H1 (cell line): ENCODE measurements around the gene SLC5A2. TPM values are rescaled to one million over a fixed set of nuclear protein-coding genes. Genes with fewer than 3 reads are reported as not detected.
A peak's percentile ranks its signal among the peaks of the same experiment; 100 is the strongest.

Experiments used
- CTCF ChIA-PET: fragments of 300-600 bp; sonication (Branson Sonifier 250); formaldehyde crosslinking; loops from one replicate; lab custom pipeline; 2021; ENCODE audit not compliant: partially characterized antibody; lab: Charles Lee
- POLR2A ChIA-PET: fragments of 300-600 bp; sonication (Branson Sonifier 250); formaldehyde crosslinking; loops from one replicate; lab custom pipeline; 2021; ENCODE audit warnings: inconsistent platforms; ENCODE audit not compliant: partially characterized antibody; lab: Charles Lee
- DNase-seq, 2 experiments: peaks; one replicate each; pipeline versions ENCODE4 v3.0.0 to v3.0.0-alpha.2; 2010 to 2022; ENCODE audit warnings: low spot score in 2 of 2, low read depth in 1 of 2, mixed read lengths in 1 of 2
- FAIRE-seq: peaks from 2 replicates; lab custom pipeline; 2011; peaks lifted over from hg19 to GRCh38; lab: Jason Lieb, UNC
- H2AFZ ChIP-seq: 2 replicates; pipeline ENCODE4 v1.8.1; 2012; ENCODE audit warnings: low read length, inconsistent platforms
- H2AK5ac ChIP-seq: 2 replicates; pipeline ENCODE4 v1.6.1; 2013; ENCODE audit warnings: low read depth, low read length
- H2BK120ac ChIP-seq: replicated peaks from 2 replicates; pipeline ENCODE3; 2013; ENCODE audit warnings: low read depth, low read length, inconsistent platforms
- H2BK12ac ChIP-seq: 2 replicates; pipeline ENCODE4 v1.6.1; 2013; ENCODE audit warnings: low read depth, low read length
- H2BK15ac ChIP-seq: 2 replicates; pipeline ENCODE4 v1.6.1; 2013; ENCODE audit warnings: low read length
- H2BK20ac ChIP-seq: 2 replicates; pipeline ENCODE4 v1.6.1; 2013; ENCODE audit warnings: low read length
- H2BK5ac ChIP-seq: 2 replicates; pipeline ENCODE4 v1.6.1; 2013; ENCODE audit warnings: low read depth, low read length
- H3K14ac ChIP-seq: 2 replicates; pipeline ENCODE4 v1.6.1; 2013; ENCODE audit warnings: inconsistent platforms; ENCODE audit not compliant: insufficient read length
- H3K18ac ChIP-seq: 2 replicates; pipeline ENCODE4 v1.6.1; 2013; ENCODE audit warnings: low read length; ENCODE audit errors: extremely low read depth
- H3K23ac ChIP-seq: 2 replicates; pipeline ENCODE4 v1.6.1; 2013; ENCODE audit warnings: inconsistent platforms; ENCODE audit not compliant: insufficient read length
- H3K23me2 ChIP-seq: 2 replicates; pipeline ENCODE4 v1.6.1; 2013; ENCODE audit warnings: low read depth, low read length
- H3K27ac ChIP-seq: 2 replicates; pipeline ENCODE4 v1.6.1; 2011; ENCODE audit warnings: low read depth, low read length, inconsistent platforms
- H3K27me3 ChIP-seq, 4 experiments: replicated peaks in 1 of 4; 1 replicate in 1 of 4; 2 replicates in 3 of 4; pipeline versions ENCODE4 v1.6.1 to v1.8.1; 2011 to 2013; ENCODE audit warnings: low read length in 3 of 4, mild to moderate bottlenecking in 3 of 4, inconsistent platforms in 2 of 4, mixed read lengths in 2 of 4, moderate library complexity in 1 of 4; ENCODE audit not compliant: control insufficient read depth in 3 of 4, insufficient read depth in 3 of 4; ENCODE audit errors: extremely low read depth in 1 of 4
- H3K36me3 ChIP-seq, 4 experiments: 2 replicates each; pipeline versions ENCODE4 v1.6.1 to v1.8.1; 2011 to 2013; ENCODE audit warnings: mild to moderate bottlenecking in 4 of 4, low read length in 3 of 4, moderate library complexity in 2 of 4, control low read depth in 1 of 4, inconsistent platforms in 1 of 4; ENCODE audit not compliant: insufficient read depth in 4 of 4, control insufficient read depth in 2 of 4
- H3K4ac ChIP-seq: replicated peaks from 2 replicates; pipeline ENCODE3; 2013; ENCODE audit warnings: low read length, low read depth, mixed read lengths, inconsistent platforms; ENCODE audit not compliant: insufficient read length
- H3K4me1 ChIP-seq, 4 experiments: replicated peaks in 1 of 4; 1 replicate in 1 of 4; 2 replicates in 3 of 4; pipeline versions ENCODE4 v1.6.1 to v1.8.1; 2011 to 2013; ENCODE audit warnings: low read length in 3 of 4, inconsistent platforms in 2 of 4, mixed read lengths in 1 of 4; ENCODE audit not compliant: insufficient read depth in 4 of 4, control insufficient read depth in 3 of 4
- H3K4me2 ChIP-seq, 2 experiments: 2 replicates each; pipeline versions ENCODE4 v1.6.1 to v1.8.1; 2011 to 2013; ENCODE audit warnings: low read depth in 2 of 2, low read length in 2 of 2, control low read depth in 1 of 2, inconsistent platforms in 1 of 2, mild to moderate bottlenecking in 1 of 2; ENCODE audit not compliant: insufficient read depth in 1 of 2
- H3K4me3 ChIP-seq, 4 experiments: fragments of 200-600, 300-600 bp in 1 of 4; sonication (generic), shearing (Covaris generic), sonication (Bioruptor Twin) in 1 of 4; 2 replicates each; pipeline versions ENCODE4 v1.5.1 to v1.8.1; 2011 to 2016; ENCODE audit warnings: low read length in 4 of 4, low read depth in 3 of 4, control low read depth in 2 of 4, inconsistent platforms in 2 of 4, mild to moderate bottlenecking in 2 of 4, mixed read lengths in 1 of 4, moderate library complexity in 1 of 4; ENCODE audit not compliant: insufficient read depth in 2 of 4; ENCODE audit errors: extremely low read depth in 1 of 4
- H3K56ac ChIP-seq: replicated peaks from 2 replicates; pipeline ENCODE3; 2013; ENCODE audit warnings: low read depth, mild to moderate bottlenecking, mixed read lengths, low read length, inconsistent platforms; ENCODE audit not compliant: insufficient read length
- H3K79me1 ChIP-seq: 2 replicates; pipeline ENCODE4 v1.6.1; 2013; ENCODE audit warnings: low read depth, low read length, control low read depth
- H3K79me2 ChIP-seq, 2 experiments: 2 replicates each; pipeline versions ENCODE4 v1.6.1 to v1.8.1; 2012 to 2013; ENCODE audit warnings: low read length in 2 of 2, mild to moderate bottlenecking in 2 of 2, inconsistent platforms in 1 of 2; ENCODE audit not compliant: insufficient read depth in 2 of 2, control insufficient read depth in 1 of 2
- H3K9ac ChIP-seq, 4 experiments: replicated peaks in 1 of 4; 1 replicate in 1 of 4; 2 replicates in 3 of 4; pipeline versions ENCODE4 v1.6.1 to v1.8.1; 2011 to 2013; ENCODE audit warnings: low read depth in 3 of 4, low read length in 3 of 4, control low read depth in 2 of 4, mild to moderate bottlenecking in 2 of 4, moderate library complexity in 2 of 4, inconsistent platforms in 1 of 4; ENCODE audit errors: extremely low read depth in 1 of 4
- H3K9me3 ChIP-seq, 2 experiments: 2 replicates each; pipeline versions ENCODE4 v1.6.1 to v1.8.1; 2012 to 2013; ENCODE audit warnings: mild to moderate bottlenecking in 2 of 2, moderate library complexity in 2 of 2, control low read depth in 1 of 2, inconsistent platforms in 1 of 2, low read depth in 1 of 2, low read length in 1 of 2, mixed read lengths in 1 of 2; ENCODE audit not compliant: insufficient read depth in 2 of 2
- H4K20me1 ChIP-seq, 2 experiments: replicated peaks in 1 of 2; 2 replicates each; pipeline versions ENCODE3 to v1.8.1; 2011 to 2013; ENCODE audit warnings: inconsistent platforms in 2 of 2, low read length in 2 of 2, mild to moderate bottlenecking in 1 of 2; ENCODE audit not compliant: insufficient read depth in 2 of 2, control insufficient read depth in 1 of 2
- H4K5ac ChIP-seq: 2 replicates; pipeline ENCODE4 v1.6.1; 2013; ENCODE audit warnings: low read length, low read depth, mixed read lengths, inconsistent platforms; ENCODE audit not compliant: insufficient read length
- H4K8ac ChIP-seq: 2 replicates; pipeline ENCODE4 v1.8.0; 2013; ENCODE audit warnings: mild to moderate bottlenecking, moderate library complexity, low read length, inconsistent platforms; ENCODE audit not compliant: insufficient read depth; ENCODE audit errors: extremely low read depth
- H4K91ac ChIP-seq: replicated peaks from 2 replicates; pipeline ENCODE3; 2013; ENCODE audit warnings: low read length, mixed read lengths, inconsistent platforms; ENCODE audit not compliant: insufficient read length
- CBX8 ChIP-seq: fragments of 300-800, 300-1000 bp; sonication (generic); IDR thresholded peaks from 2 replicates; pipeline ENCODE4 v1.7.1; 2016; ENCODE audit warnings: low read depth, low read length, borderline replicate concordance
- CHD2 ChIP-seq: IDR thresholded peaks from 2 replicates; pipeline ENCODE4 v1.6.1; 2012; ENCODE audit warnings: low read length, improper control_type of control experiment
- GABPA ChIP-seq: IDR thresholded peaks from 2 replicates; pipeline ENCODE4 v1.6.1; 2011; ENCODE audit warnings: mild to moderate bottlenecking, low read length, moderate library complexity, borderline replicate concordance; ENCODE audit not compliant: insufficient read depth
- KDM4A ChIP-seq: IDR thresholded peaks from one replicate; pipeline ENCODE4 v1.7.1; 2012; ENCODE audit warnings: low read depth, mild to moderate bottlenecking, moderate library complexity, low read length, inconsistent platforms; ENCODE audit not compliant: severe bottlenecking
- POLR2A ChIP-seq, 2 experiments: IDR thresholded peaks; 1 replicate in 1 of 2; 2 replicates in 1 of 2; pipeline ENCODE4 v1.6.1; 2011; ENCODE audit warnings: low read depth in 2 of 2, low read length in 2 of 2, mild to moderate bottlenecking in 2 of 2; ENCODE audit errors: control extremely low read depth in 1 of 2
- RNF2 ChIP-seq: fragments of 200-900, 300-1000 bp; sonication (generic); IDR thresholded peaks from 2 replicates; pipeline ENCODE4 v1.7.1; 2016; ENCODE audit warnings: borderline replicate concordance, low read depth, mild to moderate bottlenecking, antibody characterized with exemption, low read length; ENCODE audit not compliant: poor library complexity, severe bottlenecking; ENCODE audit errors: missing control alignments
- SIX5 ChIP-seq: IDR thresholded peaks from 2 replicates; pipeline ENCODE4 v1.6.1; 2011; ENCODE audit warnings: mild to moderate bottlenecking, low read depth, low read length
- SUZ12 ChIP-seq: fragments of 200-600 bp; sonication (generic); IDR thresholded peaks from 2 replicates; pipeline ENCODE4 v1.6.1; 2012; ENCODE audit warnings: mild to moderate bottlenecking, inconsistent platforms, low read length, moderate library complexity, mixed read lengths
- TAF1 ChIP-seq: IDR thresholded peaks from 2 replicates; pipeline ENCODE4 v1.6.1; 2011; ENCODE audit warnings: mild to moderate bottlenecking, low read depth, low read length
- TEAD4 ChIP-seq: IDR thresholded peaks from 2 replicates; pipeline ENCODE4 v1.6.1; 2012; ENCODE audit warnings: low read depth, low read length, inconsistent platforms, mixed read lengths
- WGBS, 2 experiments: shearing (Covaris generic) in 1 of 2; methylation state at CpG; one replicate each; pipeline versions ENCODE4 v1.1.6 to v1.1.7; 2013 to 2015; ENCODE audit warnings: low lambda C conversion rate in 2 of 2, mixed read lengths in 2 of 2, inconsistent platforms in 1 of 2, low coverage in 1 of 2, missing lambda C conversion rate in 1 of 2; ENCODE audit not compliant: insufficient replicate concordance in 2 of 2, insufficient coverage in 1 of 2, insufficient read length in 1 of 2; ENCODE audit errors: extremely low coverage in 1 of 2, missing lambda C conversion rate in 1 of 2; 5-methylcytosine and 5-hydroxymethylcytosine counted together
- polyA plus RNA-seq, 7 experiments: library from polyadenylated mRNA; depleted of rRNA in 3 of 7; stranded (reverse) in 5 of 7; unstranded in 2 of 7; fragments of >200 nt in 5 of 7; fragments of 200-250 nt in 2 of 7; gene quantifications; 1 replicate in 5 of 7; 2 replicates in 1 of 7; 4 replicates in 1 of 7; pipeline versions ENCODE4 v1.2.1 to v1.2.3, GENCODE V29; 2011 to 2013; ENCODE audit warnings: missing spikeins in 2 of 7, mixed read lengths in 2 of 7
- total RNA-seq: library from RNA; stranded (reverse); fragmentation: NEBNext Ultra II Directional; extraction: Animal tissue kit (Norgen Biotek cat#: 25700); gene quantifications from 2 replicates; pipeline ENCODE4 v1.2.1, GENCODE V29; 2021
- TF ChIP-seq, protein P1 (sequence below): IDR thresholded peaks from 2 replicates; pipeline ENCODE4 v1.6.1; 2012; ENCODE audit warnings: low read length, inconsistent platforms

The SLC5A2 gene
- total and polyA plus RNA-seq, 2 of the 8 experiments (the other 6 are each of a cell fraction or from before 2014, with no cell fraction given) = 0.56 to 4.4 TPM

GRCh38 chr16:31472709-31473203 is 10.2 kb upstream of the SLC5A2 start:
- Histone ChIP-seq H3K56ac (no peak overlapping the region), H3K27me3 (peaks cover 2 to 38% (median 31%) of the 10 kb centered on the region in 4 experiments), H3K18ac (no peak overlapping the region), H3K4me1 (peaks cover 0 to 12% (median 3%) of the 10 kb centered on the region in 4 experiments; a peak in 5 of 7 replicates), H3K23ac (no peak overlapping the region), H2AK5ac (no peak overlapping the region), H3K9ac (no peak overlapping the region), H3K23me2 (peaks cover 19% of the 10 kb centered on the region; the same call in 1 of the 2 replicates), H4K91ac (no peak overlapping the region), H2BK12ac (no peak overlapping the region), H3K4me2 (peak overlapping the region; percentile 67 to 68), H3K9me3 (no peaks in the 10 kb centered on the region), H2BK15ac (no peak overlapping the region), H3K27ac (no peak overlapping the region), H3K36me3 (no peaks in the 10 kb centered on the region), H2BK20ac (no peak overlapping the region), H3K4ac (no peak overlapping the region), H4K8ac (no peak overlapping the region; the same call in 1 of the 2 replicates), H2BK120ac (no peak overlapping the region), H2AFZ (peak overlapping the region; percentile 35; the same call in 1 of the 2 replicates), H3K79me1 (no peaks in the 10 kb centered on the region), H3K14ac (no peak overlapping the region), H2BK5ac (no peak overlapping the region), H4K5ac (no peak overlapping the region), H3K79me2 (no peaks in the 10 kb centered on the region), H4K20me1 (peaks cover 0 to 3% of the 10 kb centered on the region in 2 experiments), H3K4me3 (peak overlapping the region; percentile 44 to 78 (median 62))
- DNase-seq = peak in 1 of 2 experiments; percentile 92
- CTCF ChIA-PET = interaction anchor here (0.5 to 0.7 kb wide), 5 partner anchors 12 to 149 kb away, joined by 3 to 4 read pairs (median 3); no protein-coding TSS in a partner anchor
- POLR2A ChIA-PET = interaction anchor here (0.5 to 1.2 kb wide), 3 partner anchors 10 to 242 kb away, joined by 3 read pairs; no protein-coding TSS in a partner anchor
- 30% methylated on average over 19 of the region's 20 CpGs; no CpG with 5 or more reads in 1 of the 2 experiments for WGBS, 2 experiments
- FAIRE-seq = no peak
- TF ChIP-seq GABPA (no peak), CHD2 (no peak), RNF2 (no peak), CBX8 (no peak), SIX5 (no peak), KDM4A (no peak), TAF1 (no peak), TEAD4 (no peak), POLR2A (IDR thresholded peaks at IDR 0.05; ENCODE audit: control extremely low read depth in 1 of 2, low read depth in 2 of 2, low read length in 2 of 2) (no peak), SUZ12 (no peak)
- TF ChIP-seq, protein P1, sequence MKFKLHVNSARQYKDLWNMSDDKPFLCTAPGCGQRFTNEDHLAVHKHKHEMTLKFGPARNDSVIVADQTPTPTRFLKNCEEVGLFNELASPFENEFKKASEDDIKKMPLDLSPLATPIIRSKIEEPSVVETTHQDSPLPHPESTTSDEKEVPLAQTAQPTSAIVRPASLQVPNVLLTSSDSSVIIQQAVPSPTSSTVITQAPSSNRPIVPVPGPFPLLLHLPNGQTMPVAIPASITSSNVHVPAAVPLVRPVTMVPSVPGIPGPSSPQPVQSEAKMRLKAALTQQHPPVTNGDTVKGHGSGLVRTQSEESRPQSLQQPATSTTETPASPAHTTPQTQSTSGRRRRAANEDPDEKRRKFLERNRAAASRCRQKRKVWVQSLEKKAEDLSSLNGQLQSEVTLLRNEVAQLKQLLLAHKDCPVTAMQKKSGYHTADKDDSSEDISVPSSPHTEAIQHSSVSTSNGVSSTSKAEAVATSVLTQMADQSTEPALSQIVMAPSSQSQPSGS = no peak
